Measurements from ENCODE around the gene ISOC1.
A peak's percentile ranks its signal among the peaks of the same experiment; 100 is the strongest.

The ISOC1 gene

DNA sequence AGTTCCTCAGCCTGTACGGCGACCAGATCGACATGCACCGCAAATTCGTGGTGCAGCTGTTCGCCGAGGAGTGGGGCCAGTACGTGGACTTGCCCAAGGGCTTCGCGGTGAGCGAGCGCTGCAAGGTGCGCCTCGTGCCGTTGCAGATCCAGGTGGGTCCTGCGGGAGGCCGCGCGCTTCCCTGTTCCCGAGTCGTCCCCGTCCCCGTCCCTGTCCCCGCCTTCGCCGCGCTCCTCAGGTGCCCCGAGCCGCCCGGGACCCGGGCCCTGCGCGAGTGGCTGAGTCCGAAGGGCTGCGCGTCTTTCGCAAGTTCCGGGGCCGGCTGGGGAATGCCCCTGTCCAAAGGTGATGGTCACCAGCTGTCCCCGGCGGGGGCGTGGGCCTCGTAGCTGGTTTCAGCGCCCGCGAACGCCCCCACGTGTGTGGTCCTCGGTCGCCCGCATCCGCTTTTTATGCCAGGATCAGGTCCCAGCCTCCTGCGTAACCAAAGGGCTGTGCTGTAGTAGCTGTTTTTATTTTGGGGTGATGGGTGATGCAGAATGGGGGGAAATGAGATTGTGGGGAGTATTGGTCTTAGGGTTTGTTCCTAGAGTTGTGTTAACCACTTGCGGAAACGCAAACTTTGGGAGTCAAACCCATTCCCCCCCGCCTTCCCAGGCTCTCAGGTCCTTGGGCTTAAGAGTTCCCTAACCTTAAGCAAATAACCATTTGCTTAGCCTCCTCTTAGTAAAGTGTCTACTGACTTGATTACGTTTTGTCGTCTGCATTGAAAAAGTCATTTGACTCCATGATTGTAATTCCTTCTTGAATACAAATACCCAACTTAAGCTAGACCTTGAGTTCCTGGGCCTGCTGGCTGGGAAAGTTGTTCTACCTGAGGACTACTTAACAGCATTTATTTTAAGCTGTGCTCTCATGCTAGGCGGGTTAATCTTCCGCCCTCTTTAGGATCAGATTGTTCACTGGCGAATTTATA is 663 bp downstream of the ISOC1 start:
- peak; percentile 47 for DNase-seq (ENCODE audit: low spot score)

DNA sequence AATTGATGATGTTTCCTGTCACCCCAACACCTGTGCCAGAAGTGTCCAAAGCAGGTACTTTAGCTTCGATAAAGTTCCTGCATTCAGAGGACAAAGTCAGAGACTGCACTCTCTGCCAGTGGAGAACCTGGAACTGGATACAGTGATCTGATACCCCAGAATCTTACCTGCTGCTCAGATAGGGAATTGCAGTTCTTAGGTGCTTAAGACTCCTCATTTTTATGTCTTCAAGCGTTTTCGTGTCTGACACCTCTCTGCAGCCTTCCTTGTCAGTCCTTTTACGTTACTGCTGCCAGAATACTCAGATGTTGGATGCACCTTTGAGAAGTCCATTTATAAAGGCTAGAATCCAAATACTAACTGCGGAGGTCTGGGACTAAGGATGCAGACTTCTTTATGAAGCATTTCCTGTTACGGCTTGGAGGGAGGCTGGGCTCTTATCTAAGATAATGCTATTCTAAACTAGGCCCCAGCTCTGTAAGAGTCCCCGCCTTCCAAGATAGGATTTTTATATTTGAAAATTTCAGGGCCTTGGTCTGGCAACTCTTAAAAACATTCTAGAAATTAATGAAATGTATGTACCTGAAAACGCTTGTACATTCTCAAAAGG is 1.9 kb downstream of the ISOC1 start:
- no peak for DNase-seq (ENCODE audit: low spot score)

DNA sequence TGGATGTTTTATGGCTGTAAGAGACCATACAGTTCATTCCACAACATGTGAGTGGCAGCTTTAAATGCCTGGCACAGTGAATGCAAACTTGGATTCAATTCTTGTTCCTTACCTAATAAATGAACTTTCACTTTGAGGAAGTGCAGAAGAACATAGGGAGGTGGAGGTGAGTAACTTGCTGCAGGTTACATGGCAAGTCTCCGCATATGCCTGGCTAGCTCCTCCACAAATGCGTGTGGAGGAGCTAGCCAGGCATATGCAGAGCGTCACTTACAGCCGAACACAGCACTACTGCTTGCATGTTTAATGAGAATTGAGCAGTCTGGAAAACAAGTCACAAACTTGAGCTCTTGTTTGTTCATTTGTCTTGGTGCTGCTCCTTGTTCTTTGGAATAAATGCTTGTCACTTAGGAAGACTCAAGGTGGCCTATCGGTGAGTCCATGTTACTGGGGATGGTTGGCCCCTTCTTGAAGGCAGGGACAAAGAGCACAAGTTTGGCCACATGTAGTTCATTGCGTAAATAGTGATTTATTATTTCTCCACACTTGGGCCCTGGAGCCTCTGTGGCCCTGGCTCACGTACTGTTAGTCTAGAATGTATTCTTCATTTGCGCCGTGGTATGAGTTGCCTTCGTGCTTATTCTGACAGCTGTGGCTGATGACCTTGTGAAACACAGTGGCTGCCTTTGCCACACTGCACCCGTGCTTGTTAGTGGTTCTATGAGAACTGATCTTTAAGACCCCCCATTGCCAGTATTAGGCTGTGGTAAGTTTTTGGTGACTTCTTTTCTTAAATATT is 3.1 kb downstream of the ISOC1 start:
- DNase-seq (ENCODE audit: low spot score): no peak

GRCh38 chr5:129098488-129099183 is 4.1 kb downstream of the ISOC1 start:
- no peak for DNase-seq (ENCODE audit: low spot score)

GRCh38 chr5:129099184-129099569 is 4.6 kb downstream of the ISOC1 start:
- no peak for DNase-seq (ENCODE audit: low spot score)

DNA sequence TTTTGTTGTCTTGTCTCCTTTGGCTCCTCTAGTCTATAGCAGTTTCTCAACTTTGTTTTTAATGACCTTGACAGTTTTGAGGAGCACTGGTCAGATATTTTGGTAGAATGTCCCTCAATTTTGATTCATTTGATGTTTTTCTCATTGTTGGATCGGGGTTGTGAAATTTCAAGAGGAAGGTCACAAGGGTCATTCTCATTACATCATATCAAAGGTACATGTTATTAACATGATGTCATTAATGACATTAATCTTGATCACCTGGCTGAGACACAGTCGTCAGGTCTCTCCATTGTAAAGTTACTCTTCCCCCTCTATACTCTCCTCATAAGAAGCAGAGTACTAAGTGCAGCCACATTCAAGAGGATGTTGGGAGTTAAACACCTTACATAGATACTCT is 7.2 kb downstream of the ISOC1 start:
- DNase-seq (ENCODE audit: low spot score): no peak

DNA sequence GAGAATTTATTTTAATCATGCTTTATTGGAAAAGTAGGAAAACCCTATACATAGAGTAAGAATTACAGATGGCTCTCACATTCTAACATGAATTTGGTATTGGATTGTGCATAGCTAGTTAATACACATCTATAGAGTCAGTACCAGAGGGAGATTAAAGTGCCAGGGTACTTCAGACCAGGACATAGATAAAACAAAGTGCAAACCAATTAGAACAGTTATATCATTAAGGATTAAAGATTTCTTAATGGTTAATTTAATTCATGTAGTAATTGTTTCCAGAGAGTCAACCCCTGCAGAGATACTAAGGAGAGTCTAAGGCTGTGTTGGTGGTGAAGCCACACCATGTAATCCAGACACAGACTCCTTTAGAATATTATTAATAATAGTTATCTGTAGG is 8.8 kb downstream of the ISOC1 start:
- DNase-seq (ENCODE audit: low spot score): no peak

GRCh38 chr5:129104915-129105455 is 10.4 kb downstream of the ISOC1 start:
- DNase-seq (ENCODE audit: low spot score): no peak

DNA sequence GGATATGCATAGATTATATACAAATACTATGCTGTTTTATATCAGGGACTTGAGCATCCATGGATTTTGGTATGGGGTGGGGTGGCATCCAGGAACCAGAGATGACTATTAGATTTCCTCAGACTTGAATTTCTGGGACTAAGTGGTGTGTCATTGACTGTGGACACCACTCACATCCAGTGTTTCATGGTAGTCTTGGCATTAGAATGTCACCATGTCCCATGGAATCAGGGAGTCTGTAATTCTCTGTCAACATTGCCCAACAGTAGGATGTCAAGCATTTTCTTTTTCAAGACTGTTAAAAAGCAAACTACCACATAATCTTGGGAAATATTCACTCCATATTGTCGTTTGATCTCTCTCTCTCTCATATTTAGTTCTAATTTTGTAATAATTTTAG is 13.1 kb downstream of the ISOC1 start:
- DNase-seq (ENCODE audit: low spot score): no peak

DNA sequence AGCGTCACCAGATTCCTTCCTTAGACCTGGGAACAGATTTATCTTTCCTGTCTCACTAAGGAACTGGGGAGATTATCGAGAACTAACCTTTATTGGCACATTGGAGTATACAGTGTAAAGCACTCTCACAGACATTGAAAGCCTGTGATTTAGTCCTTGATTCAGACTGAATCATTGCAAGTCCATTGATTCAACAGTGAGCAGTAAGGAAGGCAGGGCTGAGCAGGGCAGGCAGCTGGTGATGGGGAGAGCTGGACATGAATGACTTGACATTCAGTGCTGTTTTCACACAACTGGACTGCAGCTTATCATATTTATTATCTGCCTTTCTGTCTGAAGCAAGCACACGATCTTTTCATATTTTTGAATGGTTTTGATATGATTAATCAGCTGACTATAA is 16.2 kb downstream of the ISOC1 start:
- DNase-seq (ENCODE audit: low spot score): peak; percentile 10

DNA sequence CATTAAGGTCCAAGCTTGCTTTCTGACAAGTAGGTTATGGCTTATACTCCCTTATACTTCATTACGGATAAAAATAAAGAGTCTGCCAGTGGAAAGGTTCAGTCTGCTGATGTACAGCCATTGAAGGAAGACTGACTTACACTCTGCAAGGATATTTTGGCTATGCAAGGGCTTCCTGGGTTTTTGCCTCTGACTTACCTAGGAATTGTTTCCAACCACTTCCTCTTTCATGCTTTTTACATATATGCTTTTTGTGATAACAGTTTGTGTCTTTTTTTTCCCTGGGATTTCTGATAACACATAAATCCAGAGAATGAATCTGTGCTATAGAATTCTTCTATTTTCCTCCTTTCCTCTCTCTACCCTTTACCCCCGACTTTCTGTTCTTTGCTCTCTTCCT is 16.8 kb downstream of the ISOC1 start:
- DNase-seq (ENCODE audit: low spot score): no peak

DNA sequence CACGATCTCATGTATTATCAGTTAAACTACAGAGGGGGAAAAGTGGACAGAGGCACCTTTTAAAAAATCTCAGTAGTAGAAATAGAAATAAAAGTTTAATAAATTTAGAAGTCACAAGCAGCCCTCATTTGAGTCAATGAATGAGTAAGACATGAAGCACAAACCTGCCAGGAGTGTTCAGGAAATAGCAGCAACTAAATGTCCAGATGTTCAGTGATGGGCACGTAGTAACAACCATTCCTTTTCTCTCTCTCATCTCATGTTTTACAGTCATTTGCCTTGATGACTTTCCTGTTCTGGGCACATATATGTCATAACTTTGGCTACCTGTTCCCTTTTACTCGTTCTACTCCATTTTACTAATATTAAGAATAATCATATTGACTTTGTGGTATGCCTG is 17.7 kb downstream of the ISOC1 start:
- no peak for DNase-seq (ENCODE audit: low spot score)

GRCh38 chr5:129113867-129114266 is 19.3 kb downstream of the ISOC1 start:
- no peak for DNase-seq (ENCODE audit: low spot score)

DNA sequence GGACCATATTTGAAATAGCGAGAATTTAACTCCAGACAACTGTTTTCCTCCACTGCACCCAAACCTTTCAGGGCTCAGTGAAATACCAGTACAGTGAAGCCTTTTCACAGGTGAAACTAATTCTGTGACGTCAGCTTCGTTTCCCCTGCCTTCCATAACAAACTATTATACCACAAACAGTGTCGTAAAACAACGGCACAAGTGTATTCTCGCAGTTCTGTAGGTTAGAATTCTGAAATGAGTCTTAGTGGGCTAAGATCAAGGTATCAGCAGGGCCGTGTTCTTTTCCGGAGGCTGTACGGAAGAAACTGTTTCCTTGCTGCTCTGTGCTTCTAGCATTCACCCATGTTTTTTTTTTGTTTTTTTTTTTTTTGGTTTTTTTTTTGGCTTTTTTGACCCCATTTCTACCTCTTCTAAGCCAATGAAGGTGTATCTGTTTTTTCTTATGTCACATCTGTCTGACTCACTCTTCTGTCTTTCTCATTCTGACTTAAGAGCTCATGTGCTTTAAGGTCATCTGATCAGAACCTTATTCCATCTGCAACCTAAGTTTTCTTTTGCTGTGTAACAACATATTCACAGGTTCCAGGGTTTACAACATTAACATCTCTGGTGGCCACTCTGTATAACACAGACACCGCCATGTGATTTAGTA is 20.1 kb downstream of the ISOC1 start:
- no peak for DNase-seq (ENCODE audit: low spot score)

GRCh38 chr5:129115680-129116079 is 21.1 kb downstream of the ISOC1 start:
- no peak for DNase-seq (ENCODE audit: low spot score)

DNA sequence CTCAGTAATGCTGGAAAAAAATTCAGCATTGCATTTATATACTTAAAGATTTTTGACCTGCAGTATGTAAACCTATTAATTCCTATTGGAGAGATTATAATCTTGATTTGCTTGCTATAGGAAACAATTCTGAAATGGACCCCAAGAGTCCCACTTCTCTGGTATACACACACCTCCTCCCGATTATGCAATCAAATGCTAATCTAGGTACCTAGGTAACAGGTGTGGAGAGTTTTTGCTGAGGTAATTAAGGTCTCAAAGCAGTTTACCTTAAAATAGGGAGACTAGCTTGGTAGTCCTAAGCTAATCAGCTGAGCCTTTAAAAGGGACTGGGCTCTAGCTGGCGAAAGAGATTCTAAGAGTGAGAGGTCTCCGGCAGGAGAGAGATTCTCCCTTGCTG is 22.2 kb downstream of the ISOC1 start:
- no peak for DNase-seq (ENCODE audit: low spot score)

- DNase-seq (ENCODE audit: low spot score): no peak
Observed at GRCh38 chr5:129118405-129118804, 23.9 kb downstream of the ISOC1 start.

DNA sequence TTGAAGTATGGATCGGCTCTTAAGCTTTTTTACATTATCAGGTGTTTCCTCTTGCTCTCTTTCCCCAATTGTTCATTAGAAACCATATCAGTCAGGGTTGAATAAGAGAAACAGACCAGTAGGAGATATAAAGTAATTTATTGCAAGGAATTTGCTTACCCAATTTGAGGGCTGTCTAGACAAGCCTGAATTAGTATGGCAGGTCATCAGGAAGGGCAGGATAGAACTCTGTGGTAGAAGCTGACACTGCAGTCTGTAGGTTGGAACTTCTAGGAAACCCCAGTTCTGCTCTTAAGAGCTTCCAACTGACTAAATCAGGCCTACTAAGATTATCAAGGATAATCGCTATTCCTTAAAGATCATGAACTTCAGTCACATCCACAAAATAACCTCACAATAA is 24.3 kb downstream of the ISOC1 start:
- DNase-seq (ENCODE audit: low spot score): no peak

DNA sequence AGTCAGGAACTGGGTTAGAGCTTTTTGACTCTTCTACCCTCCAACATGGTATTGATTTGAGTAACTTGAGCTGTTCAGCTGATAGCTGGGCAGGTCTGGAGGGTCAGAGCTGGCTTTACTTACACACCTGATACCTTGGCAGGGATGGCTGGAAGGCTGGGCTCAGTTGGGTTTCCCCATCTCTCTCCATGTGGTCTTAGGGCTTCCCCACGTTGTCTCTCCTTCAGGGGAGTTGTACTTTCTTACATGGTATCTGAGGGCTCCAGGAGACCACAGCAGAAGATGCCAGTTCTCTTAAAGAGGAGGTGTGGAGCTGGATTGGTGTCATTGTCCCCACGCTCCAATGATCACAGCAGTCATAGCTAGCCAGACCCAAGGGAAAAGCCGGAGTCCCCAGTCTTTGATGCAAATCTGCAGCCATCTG is 25.6 kb downstream of the ISOC1 start:
- no peak for DNase-seq (ENCODE audit: low spot score)

DNA sequence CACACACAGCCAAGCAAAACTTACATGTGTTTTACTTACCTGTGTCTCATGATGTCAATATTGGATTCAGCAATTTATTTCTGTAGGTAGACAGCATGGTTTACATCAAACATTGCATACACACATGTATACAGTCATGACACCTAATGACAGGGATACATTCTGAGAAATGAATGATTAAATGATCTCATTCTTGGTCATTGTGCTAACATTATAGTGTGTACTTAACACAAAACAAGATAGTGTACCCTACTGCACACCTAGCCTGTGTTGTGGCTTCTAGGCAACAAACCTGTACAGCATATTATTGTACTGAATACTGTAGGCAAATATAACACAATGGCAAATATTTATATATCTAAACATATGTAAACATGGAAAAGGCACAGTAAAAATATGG is 28.0 kb downstream of the ISOC1 start:
- DNase-seq (ENCODE audit: low spot score): no peak

DNA sequence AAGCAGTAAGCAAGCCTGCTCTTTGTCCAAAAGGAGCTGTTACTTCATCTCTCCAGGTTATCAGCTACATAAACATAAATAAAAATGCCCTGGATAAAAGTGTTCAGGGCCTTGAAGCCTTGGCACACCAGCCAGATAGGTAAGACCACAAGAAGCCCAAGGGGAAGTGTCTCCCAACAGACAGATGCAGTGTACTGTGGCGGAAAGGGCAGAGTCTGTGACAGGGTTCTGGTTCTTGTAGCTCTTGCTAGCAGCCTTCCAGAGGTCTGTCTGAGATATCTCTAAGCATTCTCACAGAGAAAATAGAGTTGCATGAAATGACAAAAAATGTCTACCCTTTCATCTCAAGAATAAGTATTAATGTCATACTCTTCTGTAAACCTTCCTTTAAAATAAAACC is 30.1 kb downstream of the ISOC1 start:
- DNase-seq (ENCODE audit: low spot score): no peak

Data from AG20443 (cell line).